ENCODE measurements around the gene NADK2.
A peak's percentile ranks its signal among the peaks of the same experiment; 100 is the strongest.

NADK2 gene

GRCh38 chr5:36242534-36243485, 1.1 kb upstream of the NADK2 start:
- Histone ChIP-seq H3K27ac (replicated peaks) (peak overlapping the region; percentile 93), H3K4me3 (replicated peaks; ENCODE audit: insufficient read depth, low read length) (peak overlapping the region; percentile 82), H3K27me3 (ENCODE audit: insufficient read depth, poor library complexity, severe bottlenecking) (no peaks in the 10 kb centered on the region)
- TF ChIP-seq POLR2AphosphoS5 (IDR thresholded peaks at IDR 0.05; ENCODE audit: low read depth) = no peak
- TF ChIP-seq REST (IDR thresholded peaks at IDR 0.05; ENCODE audit: insufficient replicate concordance, low read depth) = no peak
- TF ChIP-seq GABPA (IDR thresholded peaks at IDR 0.05; ENCODE audit: low read depth) = no peak
- TF ChIP-seq CTCF (IDR thresholded peaks at IDR 0.05; ENCODE audit: insufficient read depth, low read length) = no peak
- no peak for TF ChIP-seq SPI1 (IDR thresholded peaks at IDR 0.05; ENCODE audit: borderline replicate concordance, low read depth)
- DNase-seq (ENCODE audit: low read depth in 1 of 2, low spot score in 1 of 2) = no peak

GRCh38 chr5:36240779-36241630, 720 bp downstream of the NADK2 start:
- peak; percentile 8 to 53 for DNase-seq (ENCODE audit: low read depth in 1 of 2, low spot score in 1 of 2)
- no peaks in the 10 kb centered on the region for H3K27me3 ChIP-seq (ENCODE audit: insufficient read depth, poor library complexity, severe bottlenecking)
- H3K27ac ChIP-seq (replicated peaks) = peak overlapping the region; percentile 93
- no peak for TF ChIP-seq REST (IDR thresholded peaks at IDR 0.05; ENCODE audit: insufficient replicate concordance, low read depth)
- no peak for TF ChIP-seq CTCF (IDR thresholded peaks at IDR 0.05; ENCODE audit: insufficient read depth, low read length)
- no peak for TF ChIP-seq SPI1 (IDR thresholded peaks at IDR 0.05; ENCODE audit: borderline replicate concordance, low read depth)
- TF ChIP-seq POLR2AphosphoS5 (IDR thresholded peaks at IDR 0.05; ENCODE audit: low read depth) = no peak
- no peak for TF ChIP-seq GABPA (IDR thresholded peaks at IDR 0.05; ENCODE audit: low read depth)
- peak overlapping the region; percentile 82 for H3K4me3 ChIP-seq (replicated peaks; ENCODE audit: insufficient read depth, low read length)

DNA sequence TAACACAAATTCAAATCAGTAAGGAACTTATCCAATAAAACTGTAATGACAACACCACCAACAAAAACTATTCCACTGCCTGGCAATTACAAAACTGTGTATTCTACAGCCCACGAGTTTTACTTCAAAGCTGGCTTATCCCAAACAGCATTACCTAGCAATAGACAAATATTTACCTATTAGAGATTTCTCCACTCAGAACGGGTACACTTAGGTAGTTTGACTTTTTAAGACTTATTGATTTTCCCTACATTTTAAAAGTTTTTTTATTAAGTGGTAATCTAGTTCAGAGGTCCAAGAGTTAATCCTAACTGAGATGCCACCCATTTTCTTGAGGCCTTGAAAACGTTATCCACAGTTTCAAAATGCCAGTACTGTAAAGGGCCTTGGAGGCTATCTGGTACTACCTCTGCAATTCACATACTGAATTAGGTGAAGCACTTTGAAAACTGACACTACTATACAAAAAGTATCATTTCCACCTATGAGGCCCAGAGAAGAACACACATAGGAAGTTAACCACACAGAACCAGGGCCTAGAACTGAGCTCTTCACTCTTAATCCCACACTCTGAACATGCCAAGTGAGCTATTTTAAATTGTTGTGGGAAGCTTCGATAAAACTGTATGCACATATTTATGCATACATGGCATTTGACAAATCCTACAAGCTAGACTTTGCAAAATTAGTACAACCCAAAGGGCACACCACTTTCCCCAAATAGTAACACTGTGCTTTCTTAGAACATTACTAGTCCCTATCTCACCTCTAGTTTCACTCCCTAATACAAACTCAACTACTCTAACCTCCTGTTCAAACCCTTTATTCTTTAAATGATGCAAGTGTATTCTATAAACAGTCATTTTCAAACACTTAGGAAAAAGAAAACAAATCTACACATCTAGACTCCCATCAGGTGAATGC, 2.1 kb downstream of the NADK2 start:
- DNase-seq (ENCODE audit: low read depth in 1 of 2, low spot score in 1 of 2) = no peak
- Histone ChIP-seq H3K27ac (replicated peaks) (no peak overlapping the region), H3K27me3 (ENCODE audit: insufficient read depth, poor library complexity, severe bottlenecking) (no peaks in the 10 kb centered on the region), H3K4me3 (replicated peaks; ENCODE audit: insufficient read depth, low read length) (no peak overlapping the region)
- no peak for TF ChIP-seq POLR2AphosphoS5 (IDR thresholded peaks at IDR 0.05; ENCODE audit: low read depth)
- TF ChIP-seq CTCF (IDR thresholded peaks at IDR 0.05; ENCODE audit: insufficient read depth, low read length) = no peak
- TF ChIP-seq GABPA (IDR thresholded peaks at IDR 0.05; ENCODE audit: low read depth) = no peak
- no peak for TF ChIP-seq REST (IDR thresholded peaks at IDR 0.05; ENCODE audit: insufficient replicate concordance, low read depth)

All from HL-60 (cell line).